GM23248 (cell line): Measurements from ENCODE around the gene HLA-DMA. TPM values are rescaled to one million over a fixed set of nuclear protein-coding genes. Genes with fewer than 3 reads are reported as not detected.
A peak's percentile ranks its signal among the peaks of the same experiment; 100 is the strongest.

Experiments
- DNase-seq: peaks from one replicate; pipeline ENCODE4 v3.0.0-alpha.2; 2015
- H2AFZ ChIP-seq: fragments of 200-600 bp; sonication (generic); 2 replicates; pipeline ENCODE4 v1.6.1; 2016; ENCODE audit warnings: antibody characterized with exemption
- H3F3A ChIP-seq: fragments of 200-600 bp; sonication (generic); 2 replicates; pipeline ENCODE4 v1.6.1; 2016; ENCODE audit warnings: mild to moderate bottlenecking, antibody characterized with exemption, mixed run types; ENCODE audit not compliant: insufficient read depth
- H3K27ac ChIP-seq: fragments of 200-600 bp; sonication (generic); 2 replicates; pipeline ENCODE4 v1.5.1; 2016; ENCODE audit warnings: mild to moderate bottlenecking
- H3K27me3 ChIP-seq: fragments of 200-600 bp; sonication (generic); replicated peaks from 2 replicates; pipeline ENCODE4 v1.6.1; 2016; ENCODE audit warnings: mild to moderate bottlenecking; ENCODE audit not compliant: insufficient read depth
- H3K36me3 ChIP-seq: fragments of 200-600 bp; sonication (generic); 2 replicates; pipeline ENCODE4 v1.6.1; 2016; ENCODE audit warnings: low read depth, mild to moderate bottlenecking
- H3K4me1 ChIP-seq: fragments of 200-600 bp; sonication (generic); 2 replicates; pipeline ENCODE4 v1.6.1; 2016; ENCODE audit warnings: mild to moderate bottlenecking; ENCODE audit not compliant: insufficient read depth
- H3K4me2 ChIP-seq: fragments of 200-600 bp; sonication (generic); one replicate; pipeline ENCODE4 v1.6.1; 2016; ENCODE audit warnings: mild to moderate bottlenecking; ENCODE audit not compliant: unreplicated experiment
- H3K4me3 ChIP-seq: fragments of 200-600 bp; sonication (generic); 2 replicates; pipeline ENCODE4 v1.5.1; 2016; ENCODE audit warnings: mild to moderate bottlenecking
- H3K79me2 ChIP-seq: fragments of 200-600 bp; sonication (generic); 2 replicates; pipeline ENCODE4 v1.6.1; 2016; ENCODE audit warnings: mild to moderate bottlenecking; ENCODE audit not compliant: insufficient read depth
- H3K9ac ChIP-seq: fragments of 200-600 bp; sonication (generic); 2 replicates; pipeline ENCODE4 v1.6.1; 2016; ENCODE audit warnings: mild to moderate bottlenecking
- H3K9me2 ChIP-seq: fragments of 200-600 bp; sonication (generic); 2 replicates; pipeline ENCODE4 v1.6.1; 2016; ENCODE audit warnings: mixed run types, mild to moderate bottlenecking, moderate library complexity; ENCODE audit not compliant: insufficient read depth
- H3K9me3 ChIP-seq: fragments of 200-600 bp; sonication (generic); one replicate; pipeline ENCODE4 v1.6.1; 2017; ENCODE audit warnings: low read depth
- H4K20me1 ChIP-seq: fragments of 200-600 bp; sonication (generic); 2 replicates; pipeline ENCODE4 v1.6.0; 2016; ENCODE audit not compliant: insufficient read depth
- EZH2 ChIP-seq: fragments of 200-600 bp; sonication (generic); IDR thresholded peaks from 2 replicates; pipeline ENCODE4 v1.6.1; 2018; ENCODE audit warnings: antibody characterized with exemption, mild to moderate bottlenecking; ENCODE audit not compliant: insufficient read depth, poor library complexity, severe bottlenecking
- EZH2phosphoT487 ChIP-seq: fragments of 200-600 bp; sonication (generic); IDR thresholded peaks from 2 replicates; pipeline ENCODE4 v1.6.1; 2018; ENCODE audit warnings: antibody characterized with exemption, moderate library complexity, mild to moderate bottlenecking, low read depth; ENCODE audit not compliant: insufficient read depth
- WGBS, 2 experiments: methylation state at CpG; one replicate each; pipeline ENCODE4 v1.1.6; 2015 to 2017; ENCODE audit warnings: low lambda C conversion rate in 2 of 2, low coverage in 1 of 2; ENCODE audit errors: missing lambda C conversion rate in 2 of 2; 5-methylcytosine and 5-hydroxymethylcytosine counted together
- in situ Hi-C: fragments of 300-500 bp; cut with MboI; formaldehyde crosslinking; loops from 2 replicates; pipeline ENCODE4 v1.15.0; 2020
- polyA plus RNA-seq: library from polyadenylated mRNA; unstranded; fragments of >200 nt; fragmentation: Nextera tagmentation; extraction: Ambion mirVana; gene quantifications from 2 replicates; pipeline ENCODE4 v1.2.1, GENCODE V29; 2016
- total RNA-seq: library from RNA; depleted of rRNA; stranded (reverse); fragments of >200 nt; shearing (Covaris generic); gene quantifications from 2 replicates; pipeline ENCODE4 v1.2.3, GENCODE V29; 2014

Gene HLA-DMA
- total and polyA plus RNA-seq, 2 experiments from 2014 or later: 6.2 to 6.3 TPM

- Histone ChIP-seq H3K9me2 (no peaks in the 10 kb centered on the region), H3K27ac (no peak within 1 kb of the TSS), H4K20me1 (no peaks in the 10 kb centered on the region), H3K36me3 (no peaks in the 10 kb centered on the region), H3F3A (no peaks in the 10 kb centered on the region), H3K27me3 (no peaks in the 10 kb centered on the region; the same call in none of the 2 replicates), H2AFZ (0 out of 2 replicates have a peak within 1 kb of the TSS, but pooled peaks have one; percentile 41), H3K4me2 (peak within 1 kb of the TSS; percentile 77), H3K4me3 (peak within 1 kb of the TSS; percentile 39; the same call in 1 of the 2 replicates), H3K4me1 (no peaks in the 10 kb centered on the region), H3K9ac (no peak within 1 kb of the TSS), H3K79me2 (no peaks in the 10 kb centered on the region), H3K9me3 (no peaks in the 10 kb centered on the region)
- 32 to 33% methylated on average over 9 of the region's 9 CpGs for WGBS, 2 experiments
- TF ChIP-seq EZH2phosphoT487 (no peak), EZH2 (no peak)
- DNase-seq: peak; percentile 80
- in situ Hi-C loops: no loop called here
Observed at GRCh38 chr6:32940656-32941213, 12.2 kb downstream of the HLA-DMA start, which contains the start of gene HLA-DMB. HLA-DMB (minus strand) TSS chr6:32941028; CDS start chr6:32940807, 221 bp downstream.

DNA sequence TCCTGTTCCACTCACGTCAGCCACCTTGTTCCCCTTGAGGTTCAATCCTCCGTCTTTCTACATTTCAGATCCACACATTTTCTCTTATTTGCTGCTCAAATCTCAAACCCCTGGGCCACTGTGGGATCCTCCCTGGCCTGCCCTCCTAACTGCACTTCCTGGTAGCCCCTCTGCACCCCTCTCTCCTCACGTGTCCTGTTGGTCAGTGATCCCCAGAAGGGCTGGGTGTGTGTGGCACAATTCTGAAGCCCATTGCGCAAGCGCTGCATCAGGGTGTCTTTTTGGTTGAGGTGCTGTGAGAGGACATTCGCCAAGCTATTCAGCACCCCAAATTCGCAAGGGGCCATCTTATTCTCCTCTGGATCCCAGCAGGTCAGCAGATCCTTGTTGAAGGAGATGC is 14.4 kb downstream of the HLA-DMA start:
- H2AFZ ChIP-seq: no peak overlapping the region
- H3K79me2 ChIP-seq: no peaks in the 10 kb centered on the region
- no peaks in the 10 kb centered on the region for H3F3A ChIP-seq
- DNase-seq: no peak
- no peak overlapping the region for H3K4me3 ChIP-seq
- TF ChIP-seq EZH2phosphoT487 (no peak), EZH2 (no peak)
- no peaks in the 10 kb centered on the region for H4K20me1 ChIP-seq
- H3K27ac ChIP-seq: no peak overlapping the region
- H3K9me3 ChIP-seq: no peaks in the 10 kb centered on the region
- no peaks in the 10 kb centered on the region for H3K4me1 ChIP-seq
- H3K36me3 ChIP-seq: no peaks in the 10 kb centered on the region
- H3K9me2 ChIP-seq: no peaks in the 10 kb centered on the region
- H3K9ac ChIP-seq: no peak overlapping the region
- 73 to 82% methylated on average over 7 of the region's 7 CpGs for WGBS, 2 experiments
- in situ Hi-C loops: no loop called here
- no peaks in the 10 kb centered on the region; the same call in none of the 2 replicates for H3K27me3 ChIP-seq
- no peak overlapping the region for H3K4me2 ChIP-seq

DNA sequence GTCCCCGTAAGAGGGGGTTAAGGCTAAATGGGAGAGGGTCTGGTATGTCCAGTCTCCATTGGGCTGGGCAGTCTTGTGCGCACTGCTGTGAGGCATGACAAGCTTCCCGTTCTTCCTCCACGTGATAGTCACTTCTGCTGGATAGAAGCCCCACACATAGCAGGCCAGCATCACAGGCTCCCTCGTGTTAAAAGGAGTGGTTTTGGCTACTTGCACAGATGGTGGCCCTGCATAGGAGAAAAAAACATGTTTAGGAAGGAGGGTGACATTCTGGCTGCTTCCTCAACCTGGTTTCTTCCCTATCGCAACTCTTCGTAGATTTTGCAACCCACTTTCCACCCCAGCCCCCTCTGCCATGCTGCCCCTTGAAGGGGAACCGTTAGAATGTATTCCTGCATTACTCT is 15.7 kb downstream of the HLA-DMA start:
- in situ Hi-C loops: no loop called here
- Histone ChIP-seq H3K27ac (no peak overlapping the region), H3K36me3 (no peaks in the 10 kb centered on the region), H3K27me3 (no peaks in the 10 kb centered on the region; the same call in none of the 2 replicates), H3K4me1 (no peaks in the 10 kb centered on the region), H3F3A (no peaks in the 10 kb centered on the region), H4K20me1 (no peaks in the 10 kb centered on the region), H3K9me3 (no peaks in the 10 kb centered on the region), H2AFZ (no peak overlapping the region), H3K4me2 (no peak overlapping the region), H3K9me2 (no peaks in the 10 kb centered on the region), H3K79me2 (no peaks in the 10 kb centered on the region), H3K9ac (no peak overlapping the region), H3K4me3 (no peak overlapping the region)
- DNase-seq: no peak
- 56 to 65% methylated on average over 8 of the region's 8 CpGs for WGBS, 2 experiments
- TF ChIP-seq EZH2phosphoT487: no peak
- TF ChIP-seq EZH2: no peak

DNA sequence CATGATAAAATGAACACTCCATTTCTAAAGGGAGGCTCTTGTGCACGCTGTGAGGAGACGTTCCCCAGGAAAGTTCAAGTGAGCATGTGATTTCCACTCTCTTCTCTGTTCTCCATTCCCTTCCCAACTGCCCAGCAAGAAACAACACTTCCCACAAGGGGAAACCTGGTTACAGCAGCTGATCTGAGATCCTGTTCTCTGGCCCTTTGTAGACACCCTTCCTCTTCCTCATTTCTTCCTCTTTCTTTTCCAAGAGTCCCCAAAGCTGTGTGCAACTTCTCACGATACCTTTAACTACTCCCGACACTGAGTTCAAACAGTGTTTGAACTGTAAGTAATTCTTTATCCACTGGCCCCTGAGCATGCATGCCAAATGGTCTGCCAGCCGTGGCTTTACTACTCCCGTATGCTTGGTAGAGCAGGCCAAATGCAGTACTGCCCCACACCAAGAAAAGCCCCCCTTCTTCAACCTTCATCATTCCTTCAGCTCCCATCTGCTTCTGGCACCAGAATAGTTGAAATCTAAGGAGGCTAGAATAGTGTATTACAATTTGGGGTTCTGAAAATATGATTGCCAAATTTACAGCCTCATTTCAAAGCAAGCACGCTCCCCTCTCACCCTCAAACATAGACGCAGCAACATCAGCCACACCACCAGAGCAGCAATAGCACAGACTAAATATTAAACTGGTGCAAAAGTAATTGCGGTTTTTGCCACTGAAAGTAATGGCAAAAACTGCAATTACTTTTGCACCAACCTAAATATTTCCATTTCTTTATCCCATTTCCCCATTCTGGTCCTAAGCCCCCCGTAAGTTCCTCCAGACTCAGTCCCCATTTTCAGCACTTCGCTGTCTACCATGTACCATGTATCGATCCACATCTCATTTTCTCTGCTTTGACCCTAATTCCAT is 16.4 kb downstream of the HLA-DMA start:
- Histone ChIP-seq H3K4me2 (no peak overlapping the region), H3K9ac (no peak overlapping the region), H3K9me3 (no peaks in the 10 kb centered on the region), H3F3A (no peaks in the 10 kb centered on the region), H3K4me3 (no peak overlapping the region), H3K27me3 (no peaks in the 10 kb centered on the region; the same call in none of the 2 replicates), H3K4me1 (no peaks in the 10 kb centered on the region), H3K36me3 (no peaks in the 10 kb centered on the region), H3K9me2 (no peaks in the 10 kb centered on the region), H2AFZ (peak overlapping the region; percentile 27; the same call in 1 of the 2 replicates), H4K20me1 (no peaks in the 10 kb centered on the region), H3K27ac (no peak overlapping the region), H3K79me2 (no peaks in the 10 kb centered on the region)
- TF ChIP-seq EZH2phosphoT487 (no peak), EZH2 (no peak)
- WGBS, 2 experiments: 57 to 62% methylated on average over 12 of the region's 12 CpGs
- in situ Hi-C loops: no loop called here
- no peak for DNase-seq
